GM12892 (cell line): ENCODE measurements around the gene VGLL1.

Experiments
- POLR2A ChIP-seq: IDR thresholded peaks from 2 replicates; pipeline ENCODE4 v1.6.1; 2011; ENCODE audit warnings: low read depth, low read length, control low read depth
- POLR2AphosphoS5 ChIP-seq: IDR thresholded peaks from 2 replicates; pipeline ENCODE4 v1.6.1; 2011; ENCODE audit warnings: low read depth, low read length, control low read depth
- TAF1 ChIP-seq: IDR thresholded peaks from 2 replicates; pipeline ENCODE4 v1.6.1; 2011; ENCODE audit warnings: low read depth, mild to moderate bottlenecking, control low read depth, low read length, borderline replicate concordance

- TF ChIP-seq POLR2AphosphoS5 (no peak), POLR2A (no peak), TAF1 (no peak)
Observed at GRCh38 chrX:136541294-136541693, 9.3 kb downstream of the VGLL1 start.
